NCI-H748 (cell line): ENCODE data around the gene OR8D2.

Experiments used
- DNase-seq: peaks from one replicate; lab custom pipeline; 2025; ENCODE audit not compliant: unreplicated experiment; lab: John Stamatoyannopoulos, UW

The OR8D2 gene

GRCh38 chr11:124320097-124320496 is at the start of gene OR8D2:
TSS of gene OR8D2 (minus strand) at chr11:124320197. CDS start at chr11:124320197, 0 bp downstream.
- no peak for DNase-seq

- no peak for DNase-seq
These were observed 39.6 kb upstream of the OR8D2 start for GRCh38 chr11:124359566-124359965.

DNA sequence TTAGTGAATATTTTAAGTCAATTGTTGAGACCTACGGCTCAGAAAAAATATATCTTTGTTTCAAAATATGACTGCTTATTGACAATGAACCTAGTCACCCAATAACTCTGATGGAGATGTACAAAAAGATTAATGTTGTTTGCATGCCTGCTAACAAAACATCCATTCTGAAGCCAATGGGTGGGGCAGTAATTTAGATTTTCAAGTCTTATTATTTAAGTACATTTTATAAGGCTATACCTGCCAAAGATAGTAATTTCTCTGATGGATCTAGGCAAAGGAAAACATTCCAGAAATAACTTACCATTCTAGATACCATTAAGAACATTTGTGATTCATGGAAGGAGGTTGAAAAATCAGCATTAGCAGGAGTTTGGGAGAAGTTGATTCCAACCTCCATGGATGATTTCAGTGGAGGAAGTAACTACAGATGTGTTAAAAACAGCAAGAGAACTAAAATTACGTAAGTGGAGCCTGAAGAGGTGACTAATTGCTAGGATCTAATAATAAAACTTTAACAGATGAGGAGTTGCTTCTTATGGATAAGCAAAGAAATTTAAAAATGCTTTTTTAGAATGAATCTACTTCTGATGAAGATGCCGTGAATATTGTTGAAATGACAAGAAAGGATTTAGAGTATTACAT is 26.4 kb upstream of the OR8D2 start:
- no peak for DNase-seq

DNA sequence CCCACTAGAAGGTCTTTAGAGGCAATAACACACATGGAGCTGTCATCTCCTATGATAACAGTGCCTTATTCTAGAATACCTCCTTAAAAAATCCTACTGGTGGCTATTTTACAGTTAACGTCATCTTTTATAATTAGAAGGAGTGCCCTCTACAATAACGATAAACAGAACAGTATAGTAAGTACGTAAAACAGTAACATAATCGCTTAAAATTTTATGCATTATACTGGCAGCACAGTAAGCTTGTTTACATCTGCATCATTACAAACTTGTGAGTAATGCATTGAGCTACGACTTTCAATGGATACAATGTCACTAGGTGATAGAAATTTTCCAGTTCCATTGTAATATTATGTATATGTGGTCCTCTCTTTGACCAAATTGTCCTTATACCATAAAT is 24.3 kb upstream of the OR8D2 start:
- no peak for DNase-seq

DNA sequence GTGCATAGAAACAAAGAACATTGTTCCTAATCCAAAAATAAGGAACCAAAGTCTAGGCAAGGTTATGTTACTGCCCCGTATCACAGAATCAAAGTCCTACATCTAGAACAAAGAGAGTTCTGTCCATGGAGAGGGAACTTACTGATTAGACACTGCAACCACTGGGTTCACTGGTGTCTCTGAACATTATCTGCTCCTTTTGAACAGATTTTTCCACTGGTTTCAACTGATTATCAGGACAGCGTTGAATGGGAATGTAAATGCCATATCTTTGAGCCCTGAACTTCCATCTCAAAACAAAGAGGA is 20.1 kb upstream of the OR8D2 start:
- no peak for DNase-seq

- no peak for DNase-seq
These were observed 19.6 kb upstream of the OR8D2 start for GRCh38 chr11:124339396-124340141.

DNA sequence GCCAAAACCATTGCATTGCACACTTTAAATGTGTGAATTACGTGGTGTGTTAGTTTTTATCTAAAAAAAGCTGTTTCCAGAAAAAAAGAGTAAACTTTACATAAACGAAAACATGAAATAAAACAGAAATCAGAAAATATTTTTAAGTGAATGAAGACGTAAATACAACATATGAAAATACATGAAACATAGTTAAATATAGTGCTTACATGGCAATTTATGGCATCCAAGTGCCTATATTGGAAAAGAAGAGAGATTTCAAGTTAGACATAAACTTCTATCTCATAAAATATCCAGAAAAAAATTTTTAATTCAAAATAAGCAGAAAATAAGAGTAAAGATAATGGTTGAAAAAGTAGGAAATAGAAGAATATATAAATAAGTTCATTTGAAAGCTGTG is 11.9 kb upstream of the OR8D2 start:
- no peak for DNase-seq

GRCh38 chr11:124329787-124330478 is 9.9 kb upstream of the OR8D2 start:
- DNase-seq = no peak

GRCh38 chr11:124327775-124328174 is 7.8 kb upstream of the OR8D2 start:
- no peak for DNase-seq

GRCh38 chr11:124322356-124322755 is 2.4 kb upstream of the OR8D2 start:
- no peak for DNase-seq

DNA sequence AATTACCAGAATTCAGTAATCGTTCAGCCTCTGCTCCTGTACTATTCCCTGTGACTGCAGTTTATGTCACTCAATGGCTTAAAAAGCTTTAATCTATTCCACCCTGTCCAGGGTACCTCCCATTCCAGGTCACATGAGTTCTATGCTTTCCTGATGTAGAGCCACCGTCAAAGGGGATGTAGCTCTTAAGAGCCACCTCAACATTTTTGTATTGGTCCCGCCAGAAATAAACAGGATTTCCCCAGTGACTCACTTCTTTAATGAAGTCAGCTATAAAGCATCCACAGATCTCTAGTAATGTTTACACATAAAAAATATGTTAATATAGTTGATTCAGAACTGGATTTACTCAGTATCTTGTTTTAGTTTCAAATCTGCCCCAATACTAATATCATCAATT is 4.9 kb downstream of the OR8D2 start:
- no peak for DNase-seq

DNA sequence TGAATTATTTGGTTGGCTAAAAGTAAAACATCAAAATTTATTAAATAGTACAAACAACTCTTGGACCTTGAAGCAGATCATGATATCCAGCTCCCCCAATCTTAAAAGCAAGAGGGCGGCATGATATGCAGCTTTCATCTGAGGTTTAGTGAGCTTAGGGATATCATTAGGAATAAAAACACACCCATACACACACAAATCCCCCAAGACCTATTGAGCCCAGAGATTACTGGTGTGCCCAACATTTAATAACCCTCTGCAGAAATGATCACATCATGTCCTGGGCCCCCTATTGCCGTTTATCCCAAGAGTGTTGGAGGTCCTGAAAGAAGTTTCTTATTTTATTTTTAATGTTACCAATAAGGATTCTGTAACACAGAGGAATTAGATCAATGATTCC is 6.1 kb downstream of the OR8D2 start, which contains the start of gene OR8D1:
TSS of gene OR8D1 (minus strand) at position 101 of the 400 bp plus-strand sequence. CDS start 3,183 bp downstream, outside the sequence.
- DNase-seq = no peak

DNA sequence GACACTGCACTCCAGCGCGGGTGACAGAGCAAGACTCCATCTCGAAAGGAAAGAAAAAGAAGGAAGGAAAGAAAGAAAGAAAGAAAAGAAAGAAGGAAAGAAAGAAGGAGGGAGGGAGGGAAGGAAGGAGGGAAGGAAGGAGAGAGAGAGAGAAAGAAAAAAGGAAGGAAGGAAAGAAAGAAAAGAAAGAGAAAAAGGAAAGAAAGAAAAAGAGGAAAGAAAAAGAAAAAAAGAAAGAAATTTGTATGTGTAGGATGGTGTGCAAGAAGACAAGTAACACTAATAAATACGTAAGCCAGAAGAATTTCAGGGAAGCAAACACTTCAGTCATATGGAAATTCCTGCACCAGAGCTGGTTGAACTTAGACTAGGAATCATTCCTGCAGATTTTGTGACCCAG is 6.9 kb downstream of the OR8D2 start:
- no peak for DNase-seq

- DNase-seq = no peak
These were observed 8.3 kb downstream of the OR8D2 start for GRCh38 chr11:124311670-124312069.

DNA sequence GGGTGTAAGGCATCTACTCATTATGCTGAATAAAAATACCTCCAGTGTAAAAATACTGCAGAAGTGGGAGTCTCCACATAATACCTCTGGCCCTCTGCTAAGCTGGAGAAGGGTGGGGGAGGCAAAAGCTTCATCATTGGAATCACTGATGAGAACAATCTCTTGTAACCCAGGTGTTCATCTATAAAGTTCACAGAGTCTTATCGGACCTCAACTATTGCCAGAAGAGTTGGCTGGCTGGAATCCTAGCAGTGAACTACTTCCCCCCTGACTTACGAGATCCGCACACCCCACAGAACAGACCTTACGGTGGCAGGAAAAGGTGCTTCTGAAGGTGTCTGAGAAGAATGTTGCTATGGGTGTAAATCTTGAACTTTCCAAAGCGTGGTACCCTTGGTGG is 8.7 kb downstream of the OR8D2 start:
- no peak for DNase-seq

DNA sequence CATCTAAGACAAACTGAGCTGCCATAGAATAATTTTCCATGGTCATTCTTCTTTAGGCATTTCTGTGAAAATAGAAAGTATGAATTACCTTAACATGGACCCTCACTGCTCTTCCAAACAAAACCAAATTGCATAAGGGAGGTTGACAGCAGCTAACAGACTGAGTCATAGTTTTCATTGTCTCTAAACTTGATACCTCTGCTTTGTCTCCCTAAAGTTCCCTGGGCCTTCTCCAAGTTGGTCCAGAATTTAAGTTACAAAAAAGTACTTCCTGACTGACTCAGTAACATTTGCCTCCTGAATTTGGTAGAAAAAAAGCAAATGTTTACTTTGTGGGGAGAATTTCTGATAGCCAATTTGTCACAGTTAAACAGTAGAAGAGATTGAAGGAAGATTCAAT is 9.3 kb downstream of the OR8D2 start:
- no peak for DNase-seq

- DNase-seq = no peak
These were observed 12.9 kb downstream of the OR8D2 start for GRCh38 chr11:124307093-124307492.

- no peak for DNase-seq
These were observed 17.5 kb downstream of the OR8D2 start for GRCh38 chr11:124302347-124303125.

DNA sequence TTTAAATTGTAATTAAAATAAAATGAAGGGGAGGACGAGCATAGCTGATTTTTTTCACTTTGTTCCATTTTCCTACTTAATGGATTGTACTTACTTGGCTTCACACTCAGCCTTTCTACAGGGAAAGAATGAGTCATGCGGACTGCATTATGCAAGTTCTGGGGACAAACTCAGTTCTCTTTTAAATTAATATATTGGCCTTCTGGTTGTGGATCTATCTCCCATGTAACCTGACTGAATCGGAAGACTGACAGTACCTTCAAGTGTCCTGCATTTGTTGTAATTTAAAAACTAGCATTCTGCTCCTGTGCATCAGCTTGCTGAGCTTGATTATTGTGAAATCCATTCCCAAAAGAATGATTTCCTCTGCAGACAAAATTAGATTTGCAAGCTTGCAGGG is 18.4 kb downstream of the OR8D2 start:
- no peak for DNase-seq

GRCh38 chr11:124297921-124298320 is 22.1 kb downstream of the OR8D2 start:
- DNase-seq = no peak

DNA sequence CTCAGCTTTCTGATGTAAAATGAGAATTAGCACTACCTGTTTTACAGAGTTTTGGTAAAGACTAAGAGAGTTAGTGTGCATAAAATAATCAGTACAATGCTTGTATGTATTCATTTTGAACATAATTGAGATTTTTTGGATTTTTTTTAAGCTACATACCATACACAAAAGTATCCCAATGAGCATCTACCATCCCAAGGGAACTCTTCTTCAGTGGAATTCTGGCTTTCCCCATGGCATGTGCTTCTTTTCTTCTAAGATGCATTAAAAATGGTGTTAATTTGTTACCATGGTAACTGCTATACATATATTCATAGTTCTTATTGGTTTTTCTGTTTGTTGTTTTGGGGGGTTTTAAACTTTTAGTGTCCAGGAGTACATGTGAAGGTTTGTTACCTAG is 24.0 kb downstream of the OR8D2 start:
- no peak for DNase-seq
